Right renal cortex interstitium (tissue), 3 donors: Measurements from ENCODE around the gene DCAF7. TPM values are rescaled to one million over a fixed set of nuclear protein-coding genes. Genes with fewer than 3 reads are reported as not detected.

Experiments
- DNase-seq, 3 donors: peaks; one replicate each; pipeline ENCODE4 v3.0.0-alpha.2; 2013; ENCODE audit warnings: low read depth in 3 of 3, low spot score in 2 of 3
- polyA plus RNA-seq, 3 donors: library from polyadenylated mRNA; unstranded; fragments of 120-200 nt; gene quantifications; one replicate each; pipeline ENCODE4 v1.2.1, GENCODE V29; 2013; ENCODE audit not compliant: insufficient read length in 3 of 3

The DCAF7 gene
- polyA plus RNA-seq, 3 donors, result 107 to 117 (median 112) TPM

DNA sequence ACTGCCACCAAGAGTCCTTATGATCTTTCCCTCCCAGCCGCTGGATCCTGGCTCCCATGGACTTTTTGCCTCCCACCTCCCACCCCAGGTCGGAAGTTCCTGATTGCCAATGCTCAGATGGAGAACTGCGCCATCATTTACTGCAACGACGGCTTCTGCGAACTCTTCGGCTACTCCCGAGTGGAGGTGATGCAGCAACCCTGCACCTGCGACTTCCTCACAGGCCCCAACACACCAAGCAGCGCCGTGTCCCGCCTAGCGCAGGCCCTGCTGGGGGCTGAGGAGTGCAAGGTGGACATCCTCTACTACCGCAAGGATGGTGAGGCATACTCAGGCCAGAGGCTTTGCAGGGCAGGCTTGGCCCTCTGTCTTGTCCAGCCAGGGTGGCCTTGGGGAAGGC is 26.2 kb upstream of the DCAF7 start:
- no peak for DNase-seq

GRCh38 chr17:63525190-63525946 is 24.9 kb upstream of the DCAF7 start:
- no peak for DNase-seq

DNA sequence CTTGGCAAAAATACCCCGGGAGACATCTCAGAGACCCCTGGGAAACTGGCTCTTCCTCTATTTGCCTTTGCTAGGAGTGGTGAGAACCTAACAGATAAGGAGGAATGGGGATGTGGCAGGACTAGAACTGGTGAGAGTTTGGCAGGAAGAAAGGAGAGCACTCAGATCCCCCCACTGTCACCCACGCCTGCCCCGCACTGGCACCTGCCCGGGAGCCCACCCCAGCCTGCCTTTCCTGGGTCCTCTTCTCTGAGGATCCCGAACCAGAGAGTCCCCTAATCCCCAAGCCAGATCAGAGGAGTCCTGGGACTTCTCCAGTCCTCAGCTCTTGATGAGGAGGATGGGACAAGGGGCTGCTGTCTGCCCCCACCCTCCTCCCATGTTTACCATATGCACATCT is 23.4 kb upstream of the DCAF7 start:
- DNase-seq, result no peak

DNA sequence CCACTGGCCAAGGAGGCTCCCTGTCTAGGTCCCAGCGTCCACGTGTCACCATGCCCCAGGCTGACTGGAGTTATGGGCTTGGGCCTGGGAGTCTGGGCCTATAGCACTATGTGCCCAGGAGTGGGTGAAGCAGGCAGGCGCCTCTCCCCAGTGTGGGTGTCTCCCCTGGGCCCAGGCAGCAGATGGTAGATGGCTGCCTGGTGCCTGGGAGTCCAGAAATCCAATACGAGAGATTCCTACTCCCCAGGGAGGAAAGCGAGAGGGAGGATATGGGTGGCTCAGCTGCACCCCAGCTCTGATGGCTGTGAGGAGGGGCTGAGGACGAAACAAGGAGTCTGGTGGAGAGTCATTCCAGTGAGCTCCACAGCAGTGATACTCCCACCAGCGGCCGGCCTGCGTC is 22.1 kb upstream of the DCAF7 start:
- DNase-seq, result no peak

- no peak for DNase-seq
These were observed 20.3 kb upstream of the DCAF7 start for GRCh38 chr17:63529711-63530556.

- no peak for DNase-seq
These were observed 19.7 kb upstream of the DCAF7 start for GRCh38 chr17:63530557-63531021.

DNA sequence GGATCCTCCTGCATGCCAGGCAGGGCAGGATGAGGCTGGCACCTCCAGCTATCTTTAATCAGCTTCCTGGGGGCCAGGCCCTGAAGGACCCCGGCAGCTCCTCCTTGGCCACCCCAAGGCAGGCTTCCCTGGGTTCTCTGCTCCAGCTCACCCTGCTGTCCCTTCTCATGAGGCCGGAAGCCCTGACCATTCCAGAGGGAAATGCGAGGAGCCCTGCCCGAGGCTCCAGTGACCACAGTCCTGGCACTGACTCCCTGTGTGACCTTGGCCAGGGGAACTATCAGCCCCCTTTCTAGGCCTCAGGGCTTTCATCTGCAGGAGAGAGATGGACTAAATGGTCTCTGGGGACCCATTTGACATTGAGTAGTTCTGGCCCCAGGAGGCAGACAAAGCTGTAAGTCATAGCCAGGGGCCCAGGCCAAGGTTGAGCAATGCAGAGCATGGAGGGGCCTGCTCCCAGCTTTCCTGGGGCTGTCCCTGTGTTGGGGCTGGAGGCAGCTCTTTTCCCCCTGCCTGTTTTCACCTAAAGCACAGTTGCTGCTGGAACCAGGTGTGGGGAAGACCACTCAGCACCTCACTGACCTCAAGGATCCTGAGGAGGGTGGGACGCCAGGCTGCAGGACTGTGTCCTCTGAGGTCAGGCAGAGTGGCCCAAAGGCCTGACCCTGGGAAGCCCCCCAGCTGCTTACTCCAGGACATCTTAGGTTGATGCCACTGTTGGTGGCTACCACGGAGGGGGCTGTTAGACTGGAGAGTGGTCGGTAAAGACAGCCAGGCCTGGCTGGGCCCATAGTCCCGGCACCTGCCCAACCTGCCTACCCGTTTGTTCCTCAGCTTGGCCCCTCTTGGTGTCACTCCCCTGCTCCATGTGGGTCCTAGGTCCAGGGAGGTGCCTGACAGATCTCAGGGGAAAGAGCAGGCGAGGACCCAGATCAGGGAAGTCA is 19.0 kb upstream of the DCAF7 start:
- DNase-seq, result no peak

- DNase-seq, result no peak
These were observed 16.7 kb upstream of the DCAF7 start for GRCh38 chr17:63533433-63534077.

GRCh38 chr17:63534078-63534570 is 16.2 kb upstream of the DCAF7 start:
- no peak for DNase-seq

DNA sequence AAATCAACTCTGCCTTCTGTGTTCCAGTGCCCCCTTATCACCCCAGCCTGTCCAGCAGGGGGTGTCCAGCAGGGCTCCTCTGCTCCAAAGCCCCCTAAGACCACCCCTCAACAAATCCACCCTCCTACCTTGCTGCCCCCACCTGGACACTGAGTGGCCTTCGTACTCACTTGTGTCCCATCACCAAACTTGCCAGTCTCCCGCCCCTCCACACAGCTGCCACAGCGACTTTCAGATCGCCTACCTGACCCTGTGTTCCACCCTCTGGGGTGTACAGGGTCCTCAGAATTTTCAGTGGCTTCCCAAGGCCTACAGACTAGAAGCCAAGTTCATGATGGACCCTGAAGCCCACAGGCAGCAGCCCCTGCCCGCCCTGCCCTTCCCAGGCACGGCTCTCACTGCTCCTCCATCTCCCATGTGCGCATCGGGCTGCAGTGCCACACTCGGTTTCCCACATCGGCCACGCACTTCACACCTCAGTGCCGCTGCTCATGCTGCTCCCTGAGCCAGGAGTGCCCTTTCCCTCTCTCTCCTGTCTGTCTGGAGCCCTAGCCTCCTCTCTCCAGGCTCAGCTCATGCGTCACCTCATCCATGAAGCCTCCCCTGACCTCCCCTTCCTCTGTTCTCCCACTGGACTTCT is 15.3 kb upstream of the DCAF7 start:
- no peak for DNase-seq

DNA sequence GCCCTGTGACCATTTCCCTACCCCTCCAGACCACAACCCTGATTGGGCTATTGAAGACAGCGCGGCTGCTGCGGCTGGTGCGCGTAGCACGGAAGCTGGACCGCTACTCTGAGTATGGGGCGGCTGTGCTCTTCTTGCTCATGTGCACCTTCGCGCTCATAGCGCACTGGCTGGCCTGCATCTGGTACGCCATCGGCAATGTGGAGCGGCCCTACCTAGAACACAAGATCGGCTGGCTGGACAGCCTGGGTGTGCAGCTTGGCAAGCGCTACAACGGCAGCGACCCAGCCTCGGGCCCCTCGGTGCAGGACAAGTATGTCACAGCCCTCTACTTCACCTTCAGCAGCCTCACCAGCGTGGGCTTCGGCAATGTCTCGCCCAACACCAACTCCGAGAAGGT is 14.6 kb upstream of the DCAF7 start:
- no peak for DNase-seq

- no peak for DNase-seq
These were observed 13.3 kb upstream of the DCAF7 start for GRCh38 chr17:63537001-63537400.

DNA sequence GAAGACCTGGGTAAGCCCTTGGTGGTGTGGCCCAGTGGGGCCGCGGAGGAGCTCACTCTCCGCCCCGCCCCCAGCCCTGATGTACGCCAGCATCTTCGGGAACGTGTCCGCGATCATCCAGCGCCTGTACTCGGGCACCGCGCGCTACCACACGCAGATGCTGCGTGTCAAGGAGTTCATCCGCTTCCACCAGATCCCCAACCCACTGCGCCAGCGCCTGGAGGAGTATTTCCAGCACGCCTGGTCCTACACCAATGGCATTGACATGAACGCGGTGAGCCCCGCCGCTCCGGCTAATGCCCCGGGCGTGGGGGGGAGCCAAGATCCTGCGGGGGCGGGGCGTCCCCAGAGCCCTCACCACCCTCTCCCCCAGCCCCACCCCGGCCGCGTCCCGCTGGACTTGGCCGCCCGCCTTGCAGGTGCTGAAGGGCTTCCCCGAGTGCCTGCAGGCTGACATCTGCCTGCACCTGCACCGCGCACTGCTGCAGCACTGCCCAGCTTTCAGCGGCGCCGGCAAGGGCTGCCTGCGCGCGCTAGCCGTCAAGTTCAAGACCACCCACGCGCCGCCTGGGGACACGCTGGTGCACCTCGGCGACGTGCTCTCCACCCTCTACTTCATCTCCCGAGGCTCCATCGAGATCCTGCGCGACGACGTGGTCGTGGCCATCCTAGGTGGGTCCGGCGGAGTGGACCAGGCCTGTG is 12.1 kb upstream of the DCAF7 start:
- DNase-seq, result no peak

- no peak for DNase-seq
These were observed 11.3 kb upstream of the DCAF7 start for GRCh38 chr17:63538693-63539595.

DNA sequence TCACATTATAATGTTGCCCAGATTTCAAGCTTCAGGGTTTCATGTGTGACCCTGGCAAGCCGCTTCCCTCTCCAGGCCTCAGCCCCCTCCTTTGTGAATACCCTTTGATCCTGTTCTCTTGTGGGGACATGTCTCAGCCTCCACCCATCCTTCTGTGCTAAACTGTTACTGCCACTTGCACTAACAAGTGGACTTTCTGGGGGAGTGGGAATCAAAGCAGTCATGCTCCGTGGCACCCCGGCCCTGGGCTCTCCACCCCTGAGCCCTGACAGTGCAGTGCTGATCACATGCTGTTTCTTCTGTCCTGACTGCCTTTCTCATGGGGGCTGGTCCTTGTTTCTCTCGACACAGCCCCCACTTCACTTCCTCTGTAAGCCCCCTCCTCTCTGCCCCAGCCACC is 9.7 kb upstream of the DCAF7 start:
- DNase-seq, result no peak

GRCh38 chr17:63542218-63542545 is 8.1 kb upstream of the DCAF7 start:
- no peak for DNase-seq

DNA sequence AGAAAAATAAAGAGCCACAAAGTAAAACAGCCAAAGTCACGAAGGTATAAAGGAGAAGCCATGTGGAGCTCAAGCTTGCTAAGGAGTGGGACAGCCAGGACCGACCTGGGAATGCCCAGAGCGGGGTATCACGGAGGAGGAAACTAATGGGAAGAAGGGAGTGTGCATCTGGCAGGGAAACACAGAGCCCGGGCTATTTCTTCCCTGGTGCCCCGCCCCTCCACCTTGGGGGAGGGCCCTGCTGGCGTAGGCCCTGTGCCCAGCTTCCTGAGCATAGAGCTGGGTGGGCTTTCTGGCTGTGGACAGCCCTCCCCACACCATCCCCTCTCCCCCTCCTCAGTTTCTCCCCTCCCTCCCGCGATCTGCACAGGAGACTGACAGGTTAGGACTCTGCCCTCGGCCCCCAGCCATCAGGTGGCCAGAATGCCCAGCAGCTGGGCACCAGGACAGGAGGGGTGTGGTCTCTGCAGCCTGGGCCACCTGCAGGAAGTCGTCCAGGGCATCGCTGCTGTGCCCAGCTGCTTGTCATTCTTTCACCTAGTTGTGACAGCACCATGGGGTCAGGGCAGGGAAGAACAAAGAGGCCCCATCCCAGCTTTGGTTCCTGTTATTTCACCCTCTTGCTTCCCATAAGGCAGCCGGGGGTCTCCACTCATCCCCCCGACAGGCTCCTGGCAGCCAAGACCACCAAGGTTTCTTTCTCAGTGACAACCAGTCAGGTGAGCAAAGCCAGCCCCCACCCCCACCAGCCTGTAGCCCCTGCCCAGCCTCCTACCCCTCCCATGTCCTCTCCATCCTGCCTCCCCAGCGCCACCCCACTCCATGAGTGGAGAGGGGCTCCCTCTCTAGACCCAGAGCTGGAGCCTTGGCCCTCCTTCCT is 7.1 kb upstream of the DCAF7 start:
- no peak for DNase-seq
